ENCODE data around the gene ATM. TPM values are rescaled to one million over a fixed set of nuclear protein-coding genes. Genes with fewer than 3 reads are reported as not detected.

Gene ATM
- total and polyA plus RNA-seq, 2 donors (not counting 3 experiments of a cell fraction or from before 2014, with no cell fraction given), result 11.8 to 49.7 TPM

- H3K27ac ChIP-seq (ENCODE audit: insufficient read depth, low read depth, low read length), result no peak overlapping the region
- no peaks in the 10 kb centered on the region for H3K79me2 ChIP-seq (ENCODE audit: control insufficient read depth, insufficient read depth, low read length)
- no peak overlapping the region for H3K9ac ChIP-seq (replicated peaks; ENCODE audit: extremely low read depth, insufficient read depth, low read length)
- FAIRE-seq, result peak; percentile 44
- no peaks in the 10 kb centered on the region for H3K9me3 ChIP-seq (replicated peaks; ENCODE audit: control insufficient read depth, insufficient read depth, low read length)
- no peak overlapping the region for H2AFZ ChIP-seq (ENCODE audit: low read depth, low read length)
- DNase-seq (ENCODE audit: low read depth, low spot score), result no peak
- no peaks in the 10 kb centered on the region for H3K4me1 ChIP-seq (ENCODE audit: control insufficient read depth, extremely low read depth, insufficient read depth, low read length)
- intact Hi-C loops (cut with micrococcal nuclease), result no loop called here
- ChIA-PET POLR2A (no interaction called here), CTCF (no interaction called here)
- H3K4me3 ChIP-seq (replicated peaks in 1 of 3; ENCODE audit: insufficient read depth in 1 of 3, low read depth in 1 of 3, low read length in 3 of 3), result no peak overlapping the region
- no peaks in the 10 kb centered on the region for H4K20me1 ChIP-seq (replicated peaks; ENCODE audit: control insufficient read depth, extremely low read depth, insufficient read depth, low read length)
- TF ChIP-seq JUN (IDR thresholded peaks at IDR 0.05; ENCODE audit: borderline replicate concordance, insufficient read depth, insufficient read length, low read depth), result no peak
- TF ChIP-seq GATA2 (IDR thresholded peaks at IDR 0.05; ENCODE audit: insufficient read depth, insufficient read length, low read depth, low read length), result no peak
- TF ChIP-seq MAX (IDR thresholded peaks at IDR 0.05; ENCODE audit: insufficient read depth, insufficient read length), result no peak
- no peak for TF ChIP-seq CTCF (IDR thresholded peaks at IDR 0.05; ENCODE audit: extremely low read depth in 1 of 2, insufficient read depth in 1 of 2, low read depth in 1 of 2, low read length in 2 of 2)
- TF ChIP-seq EZH2 (IDR thresholded peaks at IDR 0.05; ENCODE audit: borderline replicate concordance, low read depth, low read length, severe bottlenecking), result no peak
- no peak for TF ChIP-seq POLR2A (IDR thresholded peaks at IDR 0.05; ENCODE audit: low read depth, low read length)
- TF ChIP-seq FOS (IDR thresholded peaks at IDR 0.05; ENCODE audit: borderline replicate concordance, insufficient read depth, low read length), result no peak
- no peak for TF ChIP-seq POLR2AphosphoS5 (IDR thresholded peaks at IDR 0.05; ENCODE audit: insufficient read depth, low read depth, low read length)
- no TSS peak for BruUV-seq (replicated peaks)
- no peaks in the 10 kb centered on the region for H3K9me1 ChIP-seq (replicated peaks; ENCODE audit: control insufficient read depth, extremely low read depth, insufficient read depth, low read length)
- no peaks in the 10 kb centered on the region for H3K27me3 ChIP-seq (ENCODE audit: control insufficient read depth in 2 of 2, insufficient read depth in 2 of 2, low read length in 2 of 2)
- H3K36me3 ChIP-seq (ENCODE audit: control insufficient read depth in 2 of 2, extremely low read depth in 1 of 2, insufficient read depth in 2 of 2, low read length in 2 of 2), result peaks cover 0 to 6% of the 10 kb centered on the region in 2 experiments
- no peak overlapping the region for H3K4me2 ChIP-seq (ENCODE audit: insufficient read depth, low read length)
- dilution Hi-C loops (cut with MboI; ENCODE audit: extremely low pct_ligation_motif_present, low sequenced_read_pairs), result no loop called here
Measured at GRCh38 chr11:108307751-108308150, 84.9 kb downstream of the ATM start.
